Mammary epithelial cell (primary cell): ENCODE measurements around the gene FSTL1.

Experiments
- EZH2 ChIP-seq: IDR thresholded peaks from 2 replicates; pipeline ENCODE4 v1.6.1; 2012; ENCODE audit warnings: low read length, inconsistent platforms, borderline replicate concordance
- TF ChIP-seq, protein P1 (sequence below), 2 donors: IDR thresholded peaks in 1 of 2; conservative IDR thresholded peaks in 1 of 2; 2 replicates each; pipeline ENCODE4 v1.5.1; 2011 to 2012; ENCODE audit warnings: inconsistent platforms in 2 of 2, low read length in 2 of 2, mild to moderate bottlenecking in 2 of 2, control low read depth in 1 of 2, low read depth in 1 of 2; ENCODE audit not compliant: insufficient read depth in 1 of 2; ENCODE audit errors: extremely low read depth in 1 of 2

- TF ChIP-seq, protein P1, sequence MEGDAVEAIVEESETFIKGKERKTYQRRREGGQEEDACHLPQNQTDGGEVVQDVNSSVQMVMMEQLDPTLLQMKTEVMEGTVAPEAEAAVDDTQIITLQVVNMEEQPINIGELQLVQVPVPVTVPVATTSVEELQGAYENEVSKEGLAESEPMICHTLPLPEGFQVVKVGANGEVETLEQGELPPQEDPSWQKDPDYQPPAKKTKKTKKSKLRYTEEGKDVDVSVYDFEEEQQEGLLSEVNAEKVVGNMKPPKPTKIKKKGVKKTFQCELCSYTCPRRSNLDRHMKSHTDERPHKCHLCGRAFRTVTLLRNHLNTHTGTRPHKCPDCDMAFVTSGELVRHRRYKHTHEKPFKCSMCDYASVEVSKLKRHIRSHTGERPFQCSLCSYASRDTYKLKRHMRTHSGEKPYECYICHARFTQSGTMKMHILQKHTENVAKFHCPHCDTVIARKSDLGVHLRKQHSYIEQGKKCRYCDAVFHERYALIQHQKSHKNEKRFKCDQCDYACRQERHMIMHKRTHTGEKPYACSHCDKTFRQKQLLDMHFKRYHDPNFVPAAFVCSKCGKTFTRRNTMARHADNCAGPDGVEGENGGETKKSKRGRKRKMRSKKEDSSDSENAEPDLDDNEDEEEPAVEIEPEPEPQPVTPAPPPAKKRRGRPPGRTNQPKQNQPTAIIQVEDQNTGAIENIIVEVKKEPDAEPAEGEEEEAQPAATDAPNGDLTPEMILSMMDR (conservative IDR thresholded peaks at IDR 0.05 in 1 of 2, IDR thresholded peaks at IDR 0.05 in 1 of 2; ENCODE audit: extremely low read depth in 1 of 2, insufficient read depth in 1 of 2, low read depth in 1 of 2, low read length in 2 of 2), result no peak
- TF ChIP-seq EZH2, result no peak
These were observed 98.8 kb downstream of the FSTL1 start for GRCh38 chr3:120352017-120352416.
